GM06990 (cell line): ENCODE data around the gene SEMA4A.

ENCODE experiments used
- DNase-seq: peaks from one replicate; pipeline ENCODE4 v3.0.0-alpha.2; 2011; ENCODE audit not compliant: insufficient read length; ENCODE audit errors: extremely low read depth
- H3K27me3 ChIP-seq: replicated peaks from 2 replicates; pipeline ENCODE4 v1.6.0; 2011; ENCODE audit warnings: low read length; ENCODE audit not compliant: control insufficient read depth, insufficient read depth
- H3K36me3 ChIP-seq: 2 replicates; pipeline ENCODE4 v1.5.1; 2011; ENCODE audit warnings: low read length; ENCODE audit not compliant: control insufficient read depth, insufficient read depth
- H3K4me3 ChIP-seq: replicated peaks from 2 replicates; pipeline ENCODE4 v1.5.1; 2011; ENCODE audit warnings: low read depth, mild to moderate bottlenecking, control low read depth, low read length
- TF ChIP-seq, protein P1 (sequence below): IDR thresholded peaks from 2 replicates; pipeline ENCODE4 v1.5.1; 2011; ENCODE audit warnings: low read length, control low read depth, mild to moderate bottlenecking, inconsistent platforms; ENCODE audit not compliant: insufficient read depth, poor library complexity, severe bottlenecking

SEMA4A gene

DNA sequence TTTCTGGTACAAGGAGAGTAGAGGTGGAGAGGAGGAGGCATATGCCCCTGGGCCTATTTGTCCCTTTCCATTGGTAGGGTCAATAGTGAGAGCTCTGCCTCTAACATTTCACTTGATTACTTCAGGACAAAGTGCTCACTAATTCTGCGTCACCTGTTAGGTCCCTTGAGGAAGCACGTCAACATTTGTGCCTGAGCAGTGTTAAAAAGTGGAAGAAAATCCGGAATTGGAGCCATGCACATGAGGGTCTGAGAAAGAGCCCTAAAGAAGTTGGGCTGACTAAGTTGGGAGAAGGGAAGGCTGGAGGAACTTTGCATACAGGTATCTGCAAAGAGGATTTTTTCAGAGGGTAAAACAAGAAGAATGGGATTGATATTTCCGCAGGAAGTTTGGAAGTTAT, 42.5 kb downstream of the SEMA4A start:
- Histone ChIP-seq H3K4me3 (no peak overlapping the region), H3K36me3 (peaks cover 11% of the 10 kb centered on the region), H3K27me3 (no peaks in the 10 kb centered on the region)
- DNase-seq = no peak
- TF ChIP-seq, protein P1, sequence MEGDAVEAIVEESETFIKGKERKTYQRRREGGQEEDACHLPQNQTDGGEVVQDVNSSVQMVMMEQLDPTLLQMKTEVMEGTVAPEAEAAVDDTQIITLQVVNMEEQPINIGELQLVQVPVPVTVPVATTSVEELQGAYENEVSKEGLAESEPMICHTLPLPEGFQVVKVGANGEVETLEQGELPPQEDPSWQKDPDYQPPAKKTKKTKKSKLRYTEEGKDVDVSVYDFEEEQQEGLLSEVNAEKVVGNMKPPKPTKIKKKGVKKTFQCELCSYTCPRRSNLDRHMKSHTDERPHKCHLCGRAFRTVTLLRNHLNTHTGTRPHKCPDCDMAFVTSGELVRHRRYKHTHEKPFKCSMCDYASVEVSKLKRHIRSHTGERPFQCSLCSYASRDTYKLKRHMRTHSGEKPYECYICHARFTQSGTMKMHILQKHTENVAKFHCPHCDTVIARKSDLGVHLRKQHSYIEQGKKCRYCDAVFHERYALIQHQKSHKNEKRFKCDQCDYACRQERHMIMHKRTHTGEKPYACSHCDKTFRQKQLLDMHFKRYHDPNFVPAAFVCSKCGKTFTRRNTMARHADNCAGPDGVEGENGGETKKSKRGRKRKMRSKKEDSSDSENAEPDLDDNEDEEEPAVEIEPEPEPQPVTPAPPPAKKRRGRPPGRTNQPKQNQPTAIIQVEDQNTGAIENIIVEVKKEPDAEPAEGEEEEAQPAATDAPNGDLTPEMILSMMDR = no peak

DNA sequence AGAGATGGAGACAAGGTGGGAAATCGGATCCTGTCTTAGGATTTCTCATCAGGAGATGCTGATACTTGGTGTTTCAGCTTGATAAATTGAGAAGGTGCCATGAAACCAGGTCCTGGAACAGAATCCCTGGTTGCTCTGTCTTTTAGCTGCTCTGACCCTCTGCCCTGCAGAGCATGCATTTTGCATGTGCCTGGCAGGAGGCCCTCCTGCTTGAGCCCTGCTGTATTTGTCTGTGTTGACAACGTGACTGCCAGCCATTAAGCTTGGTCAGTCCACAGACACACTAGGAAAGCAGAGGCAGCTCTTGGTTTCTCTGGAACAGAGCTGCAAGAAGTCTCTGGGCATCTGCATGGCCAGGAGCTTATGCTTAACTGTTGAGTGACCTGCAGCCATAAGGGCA, 43.1 kb downstream of the SEMA4A start:
- Histone ChIP-seq H3K36me3 (peaks cover 11% of the 10 kb centered on the region), H3K4me3 (no peak overlapping the region), H3K27me3 (no peaks in the 10 kb centered on the region)
- DNase-seq = no peak
- TF ChIP-seq, protein P1 = no peak

DNA sequence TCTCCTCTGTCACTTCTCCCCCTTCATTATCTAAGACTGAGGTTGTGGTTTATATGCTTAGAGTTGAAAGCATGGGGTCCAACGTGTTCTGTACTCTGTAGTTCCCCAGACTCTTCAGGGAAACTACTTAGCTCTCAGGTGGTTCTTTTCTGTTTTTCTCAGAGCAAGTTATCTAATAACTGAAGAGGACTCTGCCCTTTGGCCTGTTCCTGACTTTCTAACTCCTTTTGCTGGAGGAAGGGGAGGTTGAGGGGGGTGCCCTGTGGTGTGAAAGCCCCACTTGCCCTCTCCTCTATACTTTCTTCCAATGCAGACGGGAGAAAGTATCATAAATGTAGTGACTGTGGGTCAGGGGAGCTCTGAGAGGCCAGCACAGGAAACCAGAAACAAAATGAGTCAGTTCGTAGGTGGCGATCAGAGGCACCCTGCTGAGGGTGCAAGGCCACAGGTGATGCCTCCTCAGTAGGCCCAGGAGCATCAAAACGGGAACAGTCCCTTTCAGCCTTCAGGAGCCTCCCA, 45.5 kb downstream of the SEMA4A start:
- no peaks in the 10 kb centered on the region for H3K27me3 ChIP-seq
- peaks cover 15% of the 10 kb centered on the region for H3K36me3 ChIP-seq
- DNase-seq = no peak
- no peak overlapping the region; the same call in 1 of the 2 replicates for H3K4me3 ChIP-seq
- TF ChIP-seq, protein P1 = no peak

DNA sequence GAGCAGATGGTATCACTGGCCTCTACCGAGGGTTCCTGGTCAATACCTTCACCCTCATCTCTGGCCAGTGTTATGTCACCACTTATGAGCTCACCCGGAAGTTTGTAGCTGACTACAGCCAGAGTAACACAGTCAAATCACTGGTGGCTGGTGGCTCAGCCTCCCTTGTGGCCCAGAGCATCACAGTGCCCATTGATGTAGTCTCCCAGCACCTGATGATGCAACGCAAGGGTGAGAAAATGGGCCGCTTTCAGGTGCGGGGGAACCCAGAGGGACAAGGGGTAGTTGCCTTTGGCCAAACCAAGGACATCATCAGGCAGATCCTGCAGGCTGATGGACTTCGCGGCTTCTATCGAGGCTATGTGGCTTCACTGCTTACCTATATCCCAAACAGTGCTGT, 46.7 kb downstream of the SEMA4A start:
- no peaks in the 10 kb centered on the region for H3K27me3 ChIP-seq
- TF ChIP-seq, protein P1 = no peak
- H3K36me3 ChIP-seq = peaks cover 19% of the 10 kb centered on the region
- DNase-seq = no peak
- H3K4me3 ChIP-seq = no peak overlapping the region

DNA sequence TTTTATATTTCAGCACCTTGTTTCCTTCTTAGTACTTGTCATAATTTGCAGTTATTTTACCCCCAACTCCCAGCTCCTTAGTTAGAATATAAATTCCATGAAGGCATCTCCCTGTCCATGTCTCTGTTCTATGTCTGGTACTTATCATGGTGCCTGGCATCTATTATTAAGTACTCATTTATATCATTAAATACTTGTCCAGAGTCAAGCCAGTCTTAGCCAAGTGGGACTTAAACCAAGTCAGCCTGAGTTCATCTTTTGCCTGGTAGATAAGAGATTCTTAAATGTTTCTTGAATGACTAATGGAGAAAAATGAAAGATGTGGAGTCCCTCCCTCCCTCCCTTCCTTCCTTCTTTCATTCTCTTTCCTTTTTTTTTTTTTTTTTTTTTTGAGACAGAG, 49.9 kb downstream of the SEMA4A start:
- H3K27me3 ChIP-seq = no peaks in the 10 kb centered on the region
- peaks cover 16% of the 10 kb centered on the region for H3K36me3 ChIP-seq
- DNase-seq = no peak
- no peak overlapping the region for H3K4me3 ChIP-seq
- TF ChIP-seq, protein P1 = no peak

DNA sequence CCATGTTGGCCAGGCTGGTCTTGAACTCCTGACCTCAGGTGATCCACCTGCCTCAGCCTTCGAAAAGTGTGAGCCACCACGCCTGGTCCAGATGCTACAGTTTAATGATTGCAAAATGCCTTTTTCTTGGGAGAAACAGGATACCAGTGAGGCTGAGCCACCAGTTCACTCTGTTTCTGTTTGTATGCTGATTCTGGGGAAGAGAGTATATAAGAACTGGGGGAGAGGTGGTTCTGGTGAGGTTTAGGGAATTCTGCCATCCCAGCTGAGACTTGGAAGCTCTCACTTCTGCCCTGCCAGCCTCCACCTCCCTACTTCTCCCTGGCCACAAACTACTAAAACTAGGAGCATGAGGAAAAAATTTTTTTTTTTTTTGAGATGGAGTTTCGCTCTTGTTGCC, 51.3 kb downstream of the SEMA4A start:
- no peaks in the 10 kb centered on the region for H3K27me3 ChIP-seq
- DNase-seq = no peak
- peaks cover 17% of the 10 kb centered on the region for H3K36me3 ChIP-seq
- no peak overlapping the region for H3K4me3 ChIP-seq
- TF ChIP-seq, protein P1 = no peak
